H9 (cell line): ENCODE results near the gene PLXNA1. TPM values are rescaled to one million over a fixed set of nuclear protein-coding genes. Genes with fewer than 3 reads are reported as not detected.

Experiments
- DNase-seq: peaks from one replicate; pipeline ENCODE4 v3.0.0-alpha.2; 2017
- H2AFZ ChIP-seq: one replicate; pipeline ENCODE4 v1.6.1; 2013; ENCODE audit warnings: mild to moderate bottlenecking, low read length, control low read depth, moderate library complexity
- H2AK5ac ChIP-seq: 2 replicates; pipeline ENCODE4 v1.6.1; 2013; ENCODE audit warnings: low read length, control low read depth, mixed read lengths; ENCODE audit not compliant: insufficient read length
- H2BK120ac ChIP-seq: one replicate; pipeline ENCODE4 v1.6.1; 2013; ENCODE audit warnings: low read depth, mild to moderate bottlenecking, low read length, control low read depth, inconsistent platforms; ENCODE audit not compliant: poor library complexity, severe bottlenecking
- H2BK12ac ChIP-seq: 2 replicates; pipeline ENCODE4 v1.6.1; 2013; ENCODE audit warnings: low read length, control low read depth, mixed read lengths, low read depth; ENCODE audit not compliant: insufficient read length
- H2BK15ac ChIP-seq: 2 replicates; pipeline ENCODE4 v1.6.1; 2013; ENCODE audit warnings: low read depth, low read length, control low read depth
- H2BK20ac ChIP-seq: one replicate; pipeline ENCODE4 v1.6.1; 2013; ENCODE audit warnings: low read depth, mild to moderate bottlenecking, low read length, control low read depth, inconsistent platforms; ENCODE audit not compliant: poor library complexity, severe bottlenecking
- H2BK5ac ChIP-seq: 2 replicates; pipeline ENCODE4 v1.6.1; 2013; ENCODE audit warnings: low read length, control low read depth, mixed read lengths; ENCODE audit not compliant: insufficient read length
- H3K14ac ChIP-seq: 2 replicates; pipeline ENCODE4 v1.6.1; 2013; ENCODE audit warnings: low read length, control low read depth; ENCODE audit not compliant: insufficient read depth
- H3K18ac ChIP-seq: 2 replicates; pipeline ENCODE4 v1.6.1; 2013; ENCODE audit warnings: low read depth, mild to moderate bottlenecking, mixed read lengths, low read length, control low read depth; ENCODE audit not compliant: insufficient read length
- H3K23ac ChIP-seq: 2 replicates; pipeline ENCODE4 v1.6.1; 2013; ENCODE audit warnings: low read length, control low read depth, mixed read lengths, low read depth; ENCODE audit not compliant: insufficient read length
- H3K23me2 ChIP-seq: 2 replicates; pipeline ENCODE4 v1.6.1; 2013; ENCODE audit warnings: low read depth, mild to moderate bottlenecking, mixed read lengths, low read length, control low read depth; ENCODE audit not compliant: insufficient read length, poor library complexity, severe bottlenecking
- H3K27ac ChIP-seq: 2 replicates; pipeline ENCODE4 v1.5.1; 2013; ENCODE audit warnings: low read length, control low read depth, mixed read lengths, low read depth; ENCODE audit not compliant: insufficient read length
- H3K27me3 ChIP-seq: 2 replicates; pipeline ENCODE4 v1.6.1; 2013; ENCODE audit warnings: low read length, control low read depth, inconsistent platforms; ENCODE audit not compliant: insufficient read depth
- H3K4ac ChIP-seq: 2 replicates; pipeline ENCODE4 v1.6.1; 2013; ENCODE audit warnings: low read depth, mild to moderate bottlenecking, control low read depth, inconsistent platforms, low read length, moderate library complexity
- H3K4me1 ChIP-seq: 2 replicates; pipeline ENCODE4 v1.6.1; 2013; ENCODE audit warnings: low read length, control low read depth, inconsistent platforms; ENCODE audit not compliant: insufficient read depth
- H3K4me2 ChIP-seq: 2 replicates; pipeline ENCODE4 v1.6.1; 2013; ENCODE audit warnings: low read length, control low read depth, mixed read lengths; ENCODE audit not compliant: insufficient read length, insufficient read depth
- H3K56ac ChIP-seq: 2 replicates; pipeline ENCODE4 v1.6.1; 2013; ENCODE audit warnings: low read depth, mild to moderate bottlenecking, mixed read lengths, low read length, control low read depth; ENCODE audit not compliant: insufficient read length
- H3K79me1 ChIP-seq: 2 replicates; pipeline ENCODE4 v1.6.1; 2013; ENCODE audit warnings: low read depth, mild to moderate bottlenecking, moderate library complexity, low read length, control low read depth, inconsistent platforms; ENCODE audit not compliant: insufficient read depth, poor library complexity, severe bottlenecking
- H3K79me2 ChIP-seq: 2 replicates; pipeline ENCODE4 v1.6.1; 2013; ENCODE audit warnings: low read length, control low read depth, inconsistent platforms; ENCODE audit not compliant: insufficient read depth
- H3K9ac ChIP-seq: 2 replicates; pipeline ENCODE4 v1.6.1; 2013; ENCODE audit warnings: low read length, control low read depth, mixed read lengths; ENCODE audit not compliant: insufficient read length; ENCODE audit errors: extremely low read depth
- H3K9me3 ChIP-seq: one replicate; pipeline ENCODE4 v1.6.1; 2013; ENCODE audit warnings: low read depth, low read length, inconsistent platforms; ENCODE audit not compliant: control insufficient read depth
- H3T11ph ChIP-seq: one replicate; pipeline ENCODE4 v1.6.1; 2013; ENCODE audit warnings: mild to moderate bottlenecking, low read length, control low read depth, inconsistent platforms
- H4K20me1 ChIP-seq: one replicate; pipeline ENCODE4 v1.6.1; 2013; ENCODE audit not compliant: control insufficient read depth, insufficient read length, insufficient read depth
- H4K5ac ChIP-seq: 2 replicates; pipeline ENCODE4 v1.6.1; 2013; ENCODE audit warnings: low read depth, mild to moderate bottlenecking, mixed read lengths, low read length, control low read depth; ENCODE audit not compliant: insufficient read length
- H4K8ac ChIP-seq: replicated peaks from 2 replicates; pipeline ENCODE4 v1.6.1; 2013; ENCODE audit warnings: low read length, control low read depth, mixed read lengths, low read depth; ENCODE audit not compliant: insufficient read length
- H4K91ac ChIP-seq: 2 replicates; pipeline ENCODE4 v1.6.1; 2013; ENCODE audit warnings: low read depth, mild to moderate bottlenecking, moderate library complexity, mixed read lengths, low read length, control low read depth; ENCODE audit not compliant: insufficient read length
- H3K27ac Mint-ChIP-seq, 3 experiments: 2 replicates in 2 of 3; 3 replicates in 1 of 3; pipeline ENCODE4 v1.8.0; 2020 to 2021; ENCODE audit warnings: mixed read lengths in 3 of 3, mild to moderate bottlenecking in 1 of 3, moderate library complexity in 1 of 3
- H3K27me3 Mint-ChIP-seq: 2 replicates; pipeline ENCODE4 v1.8.0; 2021; ENCODE audit warnings: low read depth, mild to moderate bottlenecking, moderate library complexity, mixed read lengths
- H3K36me3 Mint-ChIP-seq, 3 experiments: 2 replicates in 2 of 3; 3 replicates in 1 of 3; pipeline ENCODE4 v1.8.0; 2020 to 2021; ENCODE audit warnings: low read depth in 3 of 3, mixed read lengths in 3 of 3; ENCODE audit not compliant: insufficient read depth in 1 of 3
- H3K4me1 Mint-ChIP-seq, 2 experiments: 2 replicates each; pipeline ENCODE4 v1.8.0; 2020; ENCODE audit warnings: mixed read lengths in 2 of 2
- H3K4me3 Mint-ChIP-seq, 2 experiments: 2 replicates in 1 of 2; 3 replicates in 1 of 2; pipeline ENCODE4 v1.8.0; 2020 to 2021; ENCODE audit warnings: mild to moderate bottlenecking in 2 of 2, mixed read lengths in 2 of 2, moderate library complexity in 1 of 2
- H3K9me3 Mint-ChIP-seq, 2 experiments: 2 replicates in 1 of 2; 3 replicates in 1 of 2; pipeline ENCODE4 v1.8.0; 2020; ENCODE audit warnings: mild to moderate bottlenecking in 2 of 2, mixed read lengths in 2 of 2, moderate library complexity in 1 of 2
- WGBS: extraction: QIAGEN DNeasy Blood & Tissue Kit; methylation state at CpG from one replicate; pipeline ENCODE4 v1.1.7; 2013; ENCODE audit warnings: missing lambda C conversion rate, low lambda C conversion rate, mixed read lengths; ENCODE audit not compliant: insufficient read length; ENCODE audit errors: extremely low coverage; 5-methylcytosine and 5-hydroxymethylcytosine counted together
- total RNA-seq: library from RNA; stranded (reverse); gene quantifications from 2 replicates; pipeline ENCODE4 v1.2.1, GENCODE V29; 2021
- TF ChIP-seq, protein P1 (sequence below): fragments of 200-600 bp; sonication (generic); conservative IDR thresholded peaks from 3 replicates; pipeline ENCODE4 v1.8.0; 2021; ENCODE audit warnings: antibody characterized with exemption, mild to moderate bottlenecking

PLXNA1 gene
- total RNA-seq, 1 experiment from 2014 or later = 42.1 TPM

DNA sequence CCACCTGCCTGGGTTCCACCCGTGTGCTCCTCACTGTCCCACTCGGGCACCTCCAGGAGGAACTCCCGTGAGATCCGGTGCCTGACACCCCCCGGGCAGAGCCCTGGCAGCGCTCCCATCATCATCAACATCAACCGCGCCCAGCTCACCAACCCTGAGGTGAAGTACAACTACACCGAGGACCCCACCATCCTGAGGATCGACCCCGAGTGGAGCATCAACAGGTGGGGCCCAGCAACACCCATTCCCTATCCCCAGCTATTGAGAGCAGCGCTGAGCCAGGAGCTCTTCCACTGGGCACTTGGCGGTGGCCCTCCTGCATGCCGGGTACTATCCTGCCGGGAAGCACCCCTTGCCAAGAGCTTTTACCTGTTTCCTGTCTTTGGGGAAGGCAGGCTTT lies 33.5 kb downstream of the PLXNA1 start:
- Histone ChIP-seq H3K27me3 (no peaks in the 10 kb centered on the region), H2AFZ (no peak overlapping the region), H2AK5ac (no peak overlapping the region), H3K23me2 (no peaks in the 10 kb centered on the region), H4K8ac (no peak overlapping the region), H3K23ac (no peak overlapping the region), H3K27ac (no peak overlapping the region), H3T11ph (no peak overlapping the region), H3K14ac (no peak overlapping the region), H4K5ac (no peak overlapping the region), H2BK15ac (no peak overlapping the region), H2BK5ac (no peak overlapping the region), H3K56ac (no peak overlapping the region), H3K4ac (no peak overlapping the region), H2BK120ac (no peak overlapping the region), H3K9me3 (no peaks in the 10 kb centered on the region), H3K18ac (no peak overlapping the region), H2BK12ac (no peak overlapping the region), H3K9ac (no peak overlapping the region), H3K79me2 (no peaks in the 10 kb centered on the region), H4K91ac (no peak overlapping the region), H4K20me1 (no peaks in the 10 kb centered on the region), H2BK20ac (no peak overlapping the region), H3K4me2 (no peak overlapping the region), H3K79me1 (no peaks in the 10 kb centered on the region), H3K4me1 (no peaks in the 10 kb centered on the region)
- no CpG with 5 or more reads among the region's 15 CpGs for WGBS
- H3K4me3 Mint-ChIP-seq = no peak overlapping the region
- no peaks in the 10 kb centered on the region for H3K4me1 Mint-ChIP-seq
- no peak overlapping the region for H3K27ac Mint-ChIP-seq
- H3K9me3 Mint-ChIP-seq = no peaks in the 10 kb centered on the region
- TF ChIP-seq, protein P1, sequence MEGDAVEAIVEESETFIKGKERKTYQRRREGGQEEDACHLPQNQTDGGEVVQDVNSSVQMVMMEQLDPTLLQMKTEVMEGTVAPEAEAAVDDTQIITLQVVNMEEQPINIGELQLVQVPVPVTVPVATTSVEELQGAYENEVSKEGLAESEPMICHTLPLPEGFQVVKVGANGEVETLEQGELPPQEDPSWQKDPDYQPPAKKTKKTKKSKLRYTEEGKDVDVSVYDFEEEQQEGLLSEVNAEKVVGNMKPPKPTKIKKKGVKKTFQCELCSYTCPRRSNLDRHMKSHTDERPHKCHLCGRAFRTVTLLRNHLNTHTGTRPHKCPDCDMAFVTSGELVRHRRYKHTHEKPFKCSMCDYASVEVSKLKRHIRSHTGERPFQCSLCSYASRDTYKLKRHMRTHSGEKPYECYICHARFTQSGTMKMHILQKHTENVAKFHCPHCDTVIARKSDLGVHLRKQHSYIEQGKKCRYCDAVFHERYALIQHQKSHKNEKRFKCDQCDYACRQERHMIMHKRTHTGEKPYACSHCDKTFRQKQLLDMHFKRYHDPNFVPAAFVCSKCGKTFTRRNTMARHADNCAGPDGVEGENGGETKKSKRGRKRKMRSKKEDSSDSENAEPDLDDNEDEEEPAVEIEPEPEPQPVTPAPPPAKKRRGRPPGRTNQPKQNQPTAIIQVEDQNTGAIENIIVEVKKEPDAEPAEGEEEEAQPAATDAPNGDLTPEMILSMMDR = no peak
- peaks cover 17 to 57% (median 49%) of the 10 kb centered on the region in 3 experiments; a peak in 6 of 7 replicates for H3K36me3 Mint-ChIP-seq
- no peak for DNase-seq
- H3K27me3 Mint-ChIP-seq = no peaks in the 10 kb centered on the region
